Measurements from ENCODE around the gene SLC34A2.

Gene SLC34A2

GRCh38 chr4:25697516-25697915 lies 41.9 kb downstream of the SLC34A2 start:
- H3K4me2 ChIP-seq: no peak overlapping the region
- no peaks in the 10 kb centered on the region for H3K4me1 ChIP-seq (ENCODE audit: low read depth, poor library complexity, severe bottlenecking)
- H4K20me1 ChIP-seq (ENCODE audit: insufficient read depth): no peaks in the 10 kb centered on the region
- no peak overlapping the region for H2AFZ ChIP-seq (ENCODE audit: low read depth)
- no peak overlapping the region for H3K4me3 ChIP-seq (IDR thresholded peaks at IDR 0.05; ENCODE audit: insufficient read depth, low read depth, low read length)
- H3K27me3 ChIP-seq (ENCODE audit: insufficient read depth, low read depth): no peaks in the 10 kb centered on the region
- H3K79me2 ChIP-seq (ENCODE audit: insufficient read depth, low read depth): no peaks in the 10 kb centered on the region
- H3K9ac ChIP-seq: no peak overlapping the region
- TF ChIP-seq, protein P1, sequence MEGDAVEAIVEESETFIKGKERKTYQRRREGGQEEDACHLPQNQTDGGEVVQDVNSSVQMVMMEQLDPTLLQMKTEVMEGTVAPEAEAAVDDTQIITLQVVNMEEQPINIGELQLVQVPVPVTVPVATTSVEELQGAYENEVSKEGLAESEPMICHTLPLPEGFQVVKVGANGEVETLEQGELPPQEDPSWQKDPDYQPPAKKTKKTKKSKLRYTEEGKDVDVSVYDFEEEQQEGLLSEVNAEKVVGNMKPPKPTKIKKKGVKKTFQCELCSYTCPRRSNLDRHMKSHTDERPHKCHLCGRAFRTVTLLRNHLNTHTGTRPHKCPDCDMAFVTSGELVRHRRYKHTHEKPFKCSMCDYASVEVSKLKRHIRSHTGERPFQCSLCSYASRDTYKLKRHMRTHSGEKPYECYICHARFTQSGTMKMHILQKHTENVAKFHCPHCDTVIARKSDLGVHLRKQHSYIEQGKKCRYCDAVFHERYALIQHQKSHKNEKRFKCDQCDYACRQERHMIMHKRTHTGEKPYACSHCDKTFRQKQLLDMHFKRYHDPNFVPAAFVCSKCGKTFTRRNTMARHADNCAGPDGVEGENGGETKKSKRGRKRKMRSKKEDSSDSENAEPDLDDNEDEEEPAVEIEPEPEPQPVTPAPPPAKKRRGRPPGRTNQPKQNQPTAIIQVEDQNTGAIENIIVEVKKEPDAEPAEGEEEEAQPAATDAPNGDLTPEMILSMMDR (conservative IDR thresholded peaks at IDR 0.05; ENCODE audit: low read depth, low read length): no peak
- no peaks in the 10 kb centered on the region for H3K36me3 ChIP-seq (ENCODE audit: insufficient read depth)
- no peak overlapping the region for H3K27ac ChIP-seq

- H3K9ac ChIP-seq: no peak overlapping the region
- H3K27me3 ChIP-seq (ENCODE audit: insufficient read depth, low read depth): no peaks in the 10 kb centered on the region
Observed at GRCh38 chr4:25700661-25701060, 45.0 kb downstream of the SLC34A2 start.

DNA sequence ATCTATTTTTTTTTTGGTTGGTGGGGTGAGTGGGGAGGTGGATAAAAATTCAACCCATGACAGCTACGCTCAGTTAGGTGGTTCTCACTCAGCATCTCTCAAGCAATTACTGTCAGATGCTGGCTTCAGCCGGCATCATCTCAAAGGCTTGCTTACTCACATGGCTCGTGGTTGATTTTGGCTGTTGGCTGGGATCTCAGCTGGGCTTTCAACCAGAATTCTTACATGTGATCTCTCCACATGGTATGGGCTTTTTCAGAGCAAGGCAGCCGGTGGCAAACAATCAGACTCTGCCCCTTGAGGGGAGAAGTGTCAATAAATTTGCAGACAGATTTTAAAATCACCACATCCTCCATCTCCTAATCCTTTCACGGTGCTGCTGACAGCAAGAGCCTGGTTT lies 47.2 kb downstream of the SLC34A2 start:
- H3K9ac ChIP-seq: no peak overlapping the region
- H3K27ac ChIP-seq: no peak overlapping the region
- H3K4me2 ChIP-seq: no peak overlapping the region
- TF ChIP-seq, protein P1 (conservative IDR thresholded peaks at IDR 0.05; ENCODE audit: low read depth, low read length): no peak
- H3K4me1 ChIP-seq (ENCODE audit: low read depth, poor library complexity, severe bottlenecking): no peaks in the 10 kb centered on the region
- no peaks in the 10 kb centered on the region for H3K27me3 ChIP-seq (ENCODE audit: insufficient read depth, low read depth)
- H3K36me3 ChIP-seq (ENCODE audit: insufficient read depth): no peaks in the 10 kb centered on the region
- no peaks in the 10 kb centered on the region for H4K20me1 ChIP-seq (ENCODE audit: insufficient read depth)
- H2AFZ ChIP-seq (ENCODE audit: low read depth): no peak overlapping the region
- H3K4me3 ChIP-seq (IDR thresholded peaks at IDR 0.05; ENCODE audit: insufficient read depth, low read depth, low read length): no peak overlapping the region
- H3K79me2 ChIP-seq (ENCODE audit: insufficient read depth, low read depth): no peaks in the 10 kb centered on the region

More at GRCh38 chr4:25700661-25701060, 45.0 kb downstream of the SLC34A2 start:
- Histone ChIP-seq H2AFZ (ENCODE audit: low read depth) (no peak overlapping the region), H3K4me2 (no peak overlapping the region), H4K20me1 (ENCODE audit: insufficient read depth) (no peaks in the 10 kb centered on the region), H3K27ac (no peak overlapping the region), H3K4me1 (ENCODE audit: low read depth, poor library complexity, severe bottlenecking) (no peaks in the 10 kb centered on the region), H3K79me2 (ENCODE audit: insufficient read depth, low read depth) (no peaks in the 10 kb centered on the region), H3K36me3 (ENCODE audit: insufficient read depth) (no peaks in the 10 kb centered on the region), H3K4me3 (IDR thresholded peaks at IDR 0.05; ENCODE audit: insufficient read depth, low read depth, low read length) (no peak overlapping the region)
- TF ChIP-seq, protein P1 (conservative IDR thresholded peaks at IDR 0.05; ENCODE audit: low read depth, low read length): no peak

DNA sequence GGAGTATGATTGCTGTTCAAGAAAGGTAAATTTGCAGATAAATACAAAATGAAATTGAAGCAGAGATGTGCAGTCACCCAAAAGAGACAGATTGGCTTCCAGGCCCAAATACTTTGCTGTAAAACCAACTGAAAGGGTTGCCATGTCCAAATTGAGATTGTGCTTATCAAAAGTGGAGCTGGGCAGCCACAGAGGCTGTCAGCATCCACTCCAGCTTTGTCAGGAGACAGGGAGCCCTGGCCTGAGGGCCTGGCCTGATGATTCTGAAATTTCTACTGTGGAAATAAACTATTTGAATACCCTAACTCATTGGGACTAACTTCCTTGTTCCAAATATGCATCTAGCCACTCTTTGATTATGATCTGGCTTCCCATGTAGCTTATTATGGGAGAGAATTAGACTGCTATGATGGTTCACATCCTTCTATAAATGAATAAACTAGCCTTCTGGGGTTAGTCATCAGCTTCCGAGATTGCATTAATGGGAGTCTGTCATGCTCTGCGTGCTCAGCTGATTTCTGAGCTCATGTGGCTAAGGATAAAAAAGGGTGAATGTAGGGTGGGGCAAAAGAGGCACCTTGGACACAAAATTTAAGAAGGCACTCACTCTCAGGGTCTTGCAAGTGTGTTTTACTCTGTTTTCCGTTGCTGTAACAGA lies 48.2 kb downstream of the SLC34A2 start:
- Histone ChIP-seq H3K27ac (no peak overlapping the region), H4K20me1 (ENCODE audit: insufficient read depth) (no peaks in the 10 kb centered on the region), H3K27me3 (ENCODE audit: insufficient read depth, low read depth) (no peaks in the 10 kb centered on the region), H2AFZ (ENCODE audit: low read depth) (no peak overlapping the region), H3K4me2 (no peak overlapping the region), H3K9ac (no peak overlapping the region), H3K79me2 (ENCODE audit: insufficient read depth, low read depth) (no peaks in the 10 kb centered on the region), H3K4me3 (IDR thresholded peaks at IDR 0.05; ENCODE audit: insufficient read depth, low read depth, low read length) (no peak overlapping the region), H3K4me1 (ENCODE audit: low read depth, poor library complexity, severe bottlenecking) (no peaks in the 10 kb centered on the region), H3K36me3 (ENCODE audit: insufficient read depth) (no peaks in the 10 kb centered on the region)
- TF ChIP-seq, protein P1 (conservative IDR thresholded peaks at IDR 0.05; ENCODE audit: low read depth, low read length): no peak

Data from KMS-11 (cell line).